Left lobe of liver (tissue), 2 donors: Measurements from ENCODE around the gene KCNN2. TPM values are rescaled to one million over a fixed set of nuclear protein-coding genes. Genes with fewer than 3 reads are reported as not detected.
A peak's percentile ranks its signal among the peaks of the same experiment; 100 is the strongest.

Source experiments
- ATAC-seq: fragments of 200-7000 bp; cut with Tn5 transposase; one replicate; pipeline ENCODE4 v1.9.1; 2020; ENCODE audit warnings: mild to moderate bottlenecking, moderate library complexity
- DNase-seq: peaks from one replicate; pipeline ENCODE4 v3.0.0-alpha.2; 2020; ENCODE audit warnings: low spot score
- total RNA-seq: library from RNA; stranded (reverse); gene quantifications from one replicate; pipeline ENCODE4 v1.2.1, GENCODE V29; 2021
- donor health status: DM: no; HTN: no; CAD: no; lungs with moderate emphysema.
- donor health status: DM: no; HTN: yes; CAD: no.

The KCNN2 gene
- total RNA-seq, result 16.2 TPM

GRCh38 chr5:114361724-114362196 lies at the start of gene KCNN2:
Gene KCNN2, plus strand, starts transcription at chr5:114362070. Its CDS starts 70 bp downstream, at chr5:114362140.
- ATAC-seq (peak; percentile 80), DNase-seq (peak; percentile 97)

- no peak for DNase-seq
Observed at GRCh38 chr5:114312658-114313057, 49.2 kb upstream of the KCNN2 start.

GRCh38 chr5:114314061-114314460 lies 47.8 kb upstream of the KCNN2 start:
- ATAC-seq (no peak), DNase-seq (no peak)

More at GRCh38 chr5:114312658-114313057, 49.2 kb upstream of the KCNN2 start:
- ATAC-seq, result no peak

- ATAC-seq (no peak), DNase-seq (no peak)
Observed at GRCh38 chr5:114316167-114316566, 45.7 kb upstream of the KCNN2 start.

GRCh38 chr5:114317751-114318150 lies 44.1 kb upstream of the KCNN2 start:
- no peak for DNase-seq
- ATAC-seq, result no peak

GRCh38 chr5:114319236-114319635 lies 42.6 kb upstream of the KCNN2 start:
- ATAC-seq (no peak), DNase-seq (no peak)

GRCh38 chr5:114319821-114320220 lies 42.0 kb upstream of the KCNN2 start:
- ATAC-seq (no peak), DNase-seq (no peak)

GRCh38 chr5:114324282-114324681 lies 37.6 kb upstream of the KCNN2 start:
- DNase-seq (no peak), ATAC-seq (no peak)

- no peak for ATAC-seq
- no peak for DNase-seq
Observed at GRCh38 chr5:114325541-114325940, 36.3 kb upstream of the KCNN2 start.

- no peak for DNase-seq
- ATAC-seq, result no peak
Observed at GRCh38 chr5:114327474-114327873, 34.4 kb upstream of the KCNN2 start.

- ATAC-seq (no peak), DNase-seq (no peak)
Observed at GRCh38 chr5:114327987-114328386, 33.9 kb upstream of the KCNN2 start.

- ATAC-seq (no peak), DNase-seq (no peak)
Observed at GRCh38 chr5:114330916-114331531, 30.8 kb upstream of the KCNN2 start.

GRCh38 chr5:114332493-114332892 lies 29.4 kb upstream of the KCNN2 start:
- ATAC-seq, result no peak
- no peak for DNase-seq

GRCh38 chr5:114332925-114333324 lies 28.9 kb upstream of the KCNN2 start:
- ATAC-seq (no peak), DNase-seq (no peak)

GRCh38 chr5:114335391-114335790 lies 26.5 kb upstream of the KCNN2 start:
- ATAC-seq, result no peak
- DNase-seq, result no peak

GRCh38 chr5:114339108-114339507 lies 22.8 kb upstream of the KCNN2 start:
- no peak for DNase-seq
- ATAC-seq, result no peak

- ATAC-seq, result no peak
- no peak for DNase-seq
Observed at GRCh38 chr5:114346181-114346580, 15.7 kb upstream of the KCNN2 start.

GRCh38 chr5:114355086-114355830 lies 6.6 kb upstream of the KCNN2 start:
- ATAC-seq (no peak), DNase-seq (no peak)

GRCh38 chr5:114358329-114358728 lies 3.5 kb upstream of the KCNN2 start:
- no peak for ATAC-seq
- no peak for DNase-seq

- ATAC-seq (no peak), DNase-seq (no peak)
Observed at GRCh38 chr5:114360357-114360756, 1.5 kb upstream of the KCNN2 start.

GRCh38 chr5:114360816-114361723 lies 800 bp upstream of the KCNN2 start:
- DNase-seq (peak; percentile 78), ATAC-seq (peak; percentile 58)
